Activated CD8-positive, alpha-beta T cell treated with anti-CD3 and anti-CD28 coated beads, Interleukin-2, amount 10 ng/mL, durations not matched to agents 7 days and 5 days (primary cell): ENCODE data around the gene B4GALT2. TPM values are rescaled to one million over a fixed set of nuclear protein-coding genes. Genes with fewer than 3 reads are reported as not detected.

ENCODE experiments used
- ATAC-seq: fragments of 150-1000 bp; cut with Tn5 transposase; one replicate; pipeline ENCODE4 v1.10.0; 2021; ENCODE audit warnings: moderate library complexity
- CTCF ChIA-PET: fragments of 350-600 bp; sonication (Branson Sonifier 250); formaldehyde crosslinking; loops from one replicate; lab custom pipeline; 2021; ENCODE audit warnings: antibody characterized with exemption; lab: Charles Lee
- POLR2A ChIA-PET: fragments of 350-600 bp; sonication (Branson Sonifier 250); formaldehyde crosslinking; loops from one replicate; lab custom pipeline; 2021; ENCODE audit warnings: antibody characterized with exemption; lab: Charles Lee
- DNase-seq: peaks from one replicate; pipeline ENCODE4 v3.0.0-alpha.2; 2020
- H3K27ac Mint-ChIP-seq: one replicate; pipeline ENCODE4 v1.8.0; 2021; ENCODE audit warnings: mild to moderate bottlenecking, mixed read lengths
- H3K27me3 Mint-ChIP-seq: one replicate; pipeline ENCODE4 v1.8.0; 2021; ENCODE audit warnings: low read depth, mixed read lengths
- H3K36me3 Mint-ChIP-seq: one replicate; pipeline ENCODE4 v1.8.0; 2021; ENCODE audit warnings: low read depth, mixed read lengths
- H3K4me1 Mint-ChIP-seq: one replicate; pipeline ENCODE4 v1.8.0; 2021; ENCODE audit warnings: low read depth, mixed read lengths
- H3K4me3 Mint-ChIP-seq: one replicate; pipeline ENCODE4 v1.8.0; 2021; ENCODE audit warnings: mild to moderate bottlenecking, mixed read lengths
- H3K9me3 Mint-ChIP-seq: one replicate; pipeline ENCODE4 v1.8.0; 2022; ENCODE audit warnings: mixed read lengths; ENCODE audit not compliant: insufficient read depth
- total RNA-seq, 2 experiments: library from RNA; stranded (reverse); gene quantifications; one replicate each; pipeline ENCODE4 v1.2.3, GENCODE V29; 2021

Gene B4GALT2
- total RNA-seq, 2 experiments from 2014 or later, result 20.1 to 20.2 TPM

GRCh38 chr1:44034976-44035716 lies 56.1 kb downstream of the B4GALT2 start:
- peaks cover 17% of the 10 kb centered on the region for H3K4me1 Mint-ChIP-seq
- ChIA-PET POLR2A (interaction anchor here (0.6 kb wide), 1 partner anchor 22 kb away, joined by 3 read pairs; no protein-coding TSS in a partner anchor), CTCF (interaction anchor here (1.3 to 7.1 kb wide), 10 partner anchors 12 to 505 kb away, joined by 3 to 107 read pairs (median 11); partner anchors contain the start of gene ATP6V0B)
- no peak overlapping the region for H3K4me3 Mint-ChIP-seq
- H3K36me3 Mint-ChIP-seq, result no peaks in the 10 kb centered on the region
- ATAC-seq (no peak), DNase-seq (no peak)
- no peak overlapping the region for H3K27ac Mint-ChIP-seq
- no peaks in the 10 kb centered on the region for H3K9me3 Mint-ChIP-seq
- peaks cover 7% of the 10 kb centered on the region for H3K27me3 Mint-ChIP-seq

- CTCF ChIA-PET, result interaction anchor here (0.9 to 7.1 kb wide), 19 partner anchors 9 to 506 kb away, joined by 3 to 107 read pairs (median 7); partner anchors contain the start of genes ATP6V0B and PTPRF
- Mint-ChIP-seq H3K9me3 (no peaks in the 10 kb centered on the region), H3K36me3 (no peaks in the 10 kb centered on the region), H3K4me3 (no peak overlapping the region), H3K4me1 (peaks cover 16% of the 10 kb centered on the region), H3K27me3 (peaks cover 8% of the 10 kb centered on the region), H3K27ac (no peak overlapping the region)
- POLR2A ChIA-PET, result interaction anchor here (0.6 kb wide), 1 partner anchor 22 kb away, joined by 3 read pairs; no protein-coding TSS in a partner anchor
- ATAC-seq (no peak), DNase-seq (no peak)
Observed at GRCh38 chr1:44035726-44036408, 56.9 kb downstream of the B4GALT2 start.

- DNase-seq (peak; percentile 77), ATAC-seq (peak; percentile 70)
- Mint-ChIP-seq H3K4me3 (no peak overlapping the region), H3K4me1 (peaks cover 10% of the 10 kb centered on the region), H3K9me3 (no peaks in the 10 kb centered on the region), H3K27me3 (peaks cover 11% of the 10 kb centered on the region), H3K36me3 (no peaks in the 10 kb centered on the region), H3K27ac (no peak overlapping the region)
- ChIA-PET POLR2A (no interaction called here), CTCF (interaction anchor here (0.8 to 7.1 kb wide), 23 partner anchors 8 to 506 kb away, joined by 3 to 107 read pairs (median 5); partner anchors contain the start of genes ATP6V0B and PTPRF)
Observed at GRCh38 chr1:44036409-44037139, 57.6 kb downstream of the B4GALT2 start.

- H3K27ac Mint-ChIP-seq, result no peak overlapping the region
- DNase-seq, result no peak
- no peaks in the 10 kb centered on the region for H3K9me3 Mint-ChIP-seq
- ChIA-PET POLR2A (no interaction called here), CTCF (interaction anchor here (0.8 to 7.1 kb wide), 20 partner anchors 7 to 507 kb away, joined by 3 to 107 read pairs (median 6); partner anchors contain the start of genes ATP6V0B and PTPRF)
- peak; percentile 16 for ATAC-seq
- H3K4me3 Mint-ChIP-seq, result no peak overlapping the region
- H3K4me1 Mint-ChIP-seq, result peaks cover 9% of the 10 kb centered on the region
- H3K36me3 Mint-ChIP-seq, result no peaks in the 10 kb centered on the region
- peaks cover 11% of the 10 kb centered on the region for H3K27me3 Mint-ChIP-seq
Observed at GRCh38 chr1:44037154-44037553, 58.1 kb downstream of the B4GALT2 start.

- DNase-seq (no peak), ATAC-seq (no peak)
- H3K27ac Mint-ChIP-seq, result no peak overlapping the region
- no peaks in the 10 kb centered on the region for H3K4me1 Mint-ChIP-seq
- no peak overlapping the region for H3K4me3 Mint-ChIP-seq
- CTCF ChIA-PET, result interaction anchor here (2.0 to 2.6 kb wide), 2 partner anchors 10 to 33 kb away, joined by 5 to 20 read pairs; no protein-coding TSS in a partner anchor
- no peaks in the 10 kb centered on the region for H3K9me3 Mint-ChIP-seq
- peaks cover 14% of the 10 kb centered on the region for H3K27me3 Mint-ChIP-seq
- POLR2A ChIA-PET, result no interaction called here
- H3K36me3 Mint-ChIP-seq, result no peaks in the 10 kb centered on the region
Observed at GRCh38 chr1:44038876-44039657, 60.1 kb downstream of the B4GALT2 start.

- H3K27ac Mint-ChIP-seq, result no peak overlapping the region
- no peaks in the 10 kb centered on the region for H3K36me3 Mint-ChIP-seq
- H3K4me1 Mint-ChIP-seq, result no peaks in the 10 kb centered on the region
- ChIA-PET CTCF (interaction anchor here (0.9 to 2.6 kb wide), 4 partner anchors 9 to 106 kb away, joined by 5 to 20 read pairs (median 6); partner anchors contain the start of genes ARTN and SLC6A9), POLR2A (no interaction called here)
- ATAC-seq (no peak), DNase-seq (no peak)
- H3K27me3 Mint-ChIP-seq, result peaks cover 14% of the 10 kb centered on the region
- H3K9me3 Mint-ChIP-seq, result no peaks in the 10 kb centered on the region
- H3K4me3 Mint-ChIP-seq, result no peak overlapping the region
Observed at GRCh38 chr1:44040418-44040817, 61.4 kb downstream of the B4GALT2 start.

Other genes with a start within 250 kb of the B4GALT2 start
- under 1 TPM; 0.23 to 0.68 TPM for gene ARTN, start 45.4 kb upstream of the B4GALT2 start, total RNA-seq
- 10 to 100 TPM; 23.7 to 24.5 TPM for gene IPO13, start 32.3 kb upstream of the B4GALT2 start, total RNA-seq
- gene DPH2, start 9.2 kb upstream of the B4GALT2 start, total RNA-seq, result 10 to 100 TPM; 32.4 to 32.9 TPM
- 100 to 1,000 TPM; 116 to 117 TPM for gene ATP6V0B, start 4.2 kb upstream of the B4GALT2 start, total RNA-seq
- 1 to 10 TPM; 1.1 to 1.3 TPM for gene CCDC24, start 12.4 kb downstream of the B4GALT2 start, total RNA-seq
- gene SLC6A9, start 52.3 kb downstream of the B4GALT2 start, total RNA-seq, result 1 to 10 TPM; 1.9 to 2.3 TPM
- gene KLF17, start 139.6 kb downstream of the B4GALT2 start, total RNA-seq, result not detected
- gene KLF18, start 162.4 kb downstream of the B4GALT2 start, total RNA-seq, result not detected
- gene DMAP1, start 234.3 kb downstream of the B4GALT2 start, total RNA-seq, result 10 to 100 TPM; 33.3 to 34.9 TPM